Measurements from ENCODE around the gene MT2A. TPM values are rescaled to one million over a fixed set of nuclear protein-coding genes. Genes with fewer than 3 reads are reported as not detected.

The MT2A gene
- total and polyA plus RNA-seq, 2 donors (not counting 1 experiment from before 2014, with no cell fraction given): 3.1 to 14.4 TPM

DNA sequence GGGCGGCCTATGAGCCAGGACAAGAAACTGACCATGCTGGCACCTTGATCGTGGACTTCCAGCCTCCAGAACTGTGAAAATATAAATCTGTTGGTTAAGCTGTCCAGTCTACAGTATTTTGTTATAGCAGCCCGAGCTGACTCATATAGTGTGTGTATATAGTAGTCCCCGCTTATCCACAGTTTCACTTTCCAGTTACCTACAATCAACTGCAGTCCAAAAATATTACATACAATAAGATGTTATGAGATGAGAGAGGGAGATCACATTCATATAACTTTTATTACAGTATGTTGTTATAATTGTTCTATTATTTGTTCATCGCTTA, 14.1 kb upstream of the MT2A start:
- Mint-ChIP-seq H3K9me3 (ENCODE audit: insufficient read depth) (no peaks in the 10 kb centered on the region), H3K4me3 (no peak overlapping the region), H3K4me1 (peaks cover 4% of the 10 kb centered on the region), H3K27ac (no peak overlapping the region), H3K27me3 (peaks cover 31% of the 10 kb centered on the region)
- no peak overlapping the region for H3K9ac ChIP-seq (ENCODE audit: low read length)
- POLR2A ChIA-PET: no interaction called here
- H3K27ac ChIP-seq (ENCODE audit: low read length in 2 of 2): no peak overlapping the region
- intact Hi-C loops (cut with micrococcal nuclease): no loop called here
- H3K4me2 ChIP-seq (replicated peaks; ENCODE audit: low read depth, low read length, poor library complexity, severe bottlenecking): no peak overlapping the region
- no peaks in the 10 kb centered on the region for H3K79me2 ChIP-seq (ENCODE audit: control insufficient read depth, insufficient read depth, low read length)
- DNase-seq (no peak), ATAC-seq (ENCODE audit: low read depth) (no peak)
- H3K4me3 ChIP-seq (ENCODE audit: control extremely low read depth in 1 of 5, extremely low read depth in 1 of 5, insufficient read depth in 1 of 5, low read depth in 2 of 5, low read length in 4 of 5): no peak overlapping the region
- H3K27me3 ChIP-seq (replicated peaks in 1 of 4; ENCODE audit: control extremely low read depth in 1 of 4, control insufficient read depth in 3 of 4, insufficient read depth in 4 of 4, low read length in 3 of 4): peaks cover 0 to 22% (median 9%) of the 10 kb centered on the region in 4 experiments
- H2AFZ ChIP-seq (ENCODE audit: insufficient read depth, low read depth, low read length, poor library complexity, severe bottlenecking): no peak overlapping the region
- H4K20me1 ChIP-seq (ENCODE audit: control insufficient read depth, insufficient read depth, low read length, poor library complexity, severe bottlenecking): no peaks in the 10 kb centered on the region
- WGBS (ENCODE audit: insufficient coverage): 80% methylated on average over 1 of the region's 5 CpGs
- H3K9me3 ChIP-seq (ENCODE audit: control extremely low read depth in 1 of 3, control insufficient read depth in 2 of 3, insufficient read depth in 1 of 3, low read length in 2 of 3): peaks cover 0 to 11% (median 1%) of the 10 kb centered on the region in 3 donors
- no peaks in the 10 kb centered on the region for H3K36me3 ChIP-seq (replicated peaks in 1 of 2; ENCODE audit: control extremely low read depth in 1 of 2, control insufficient read depth in 1 of 2, extremely low read depth in 1 of 2, insufficient read depth in 2 of 2, low read length in 1 of 2)
- H3K4me1 ChIP-seq (ENCODE audit: control insufficient read depth in 2 of 2, insufficient read depth in 2 of 2, low read length in 2 of 2): peaks cover 6% of the 10 kb centered on the region in 2 donors
- no peak for TF ChIP-seq EZH2 (IDR thresholded peaks at IDR 0.05; ENCODE audit: borderline replicate concordance, insufficient read depth, low read depth, low read length, poor library complexity, severe bottlenecking)
- TF ChIP-seq, protein P1, sequence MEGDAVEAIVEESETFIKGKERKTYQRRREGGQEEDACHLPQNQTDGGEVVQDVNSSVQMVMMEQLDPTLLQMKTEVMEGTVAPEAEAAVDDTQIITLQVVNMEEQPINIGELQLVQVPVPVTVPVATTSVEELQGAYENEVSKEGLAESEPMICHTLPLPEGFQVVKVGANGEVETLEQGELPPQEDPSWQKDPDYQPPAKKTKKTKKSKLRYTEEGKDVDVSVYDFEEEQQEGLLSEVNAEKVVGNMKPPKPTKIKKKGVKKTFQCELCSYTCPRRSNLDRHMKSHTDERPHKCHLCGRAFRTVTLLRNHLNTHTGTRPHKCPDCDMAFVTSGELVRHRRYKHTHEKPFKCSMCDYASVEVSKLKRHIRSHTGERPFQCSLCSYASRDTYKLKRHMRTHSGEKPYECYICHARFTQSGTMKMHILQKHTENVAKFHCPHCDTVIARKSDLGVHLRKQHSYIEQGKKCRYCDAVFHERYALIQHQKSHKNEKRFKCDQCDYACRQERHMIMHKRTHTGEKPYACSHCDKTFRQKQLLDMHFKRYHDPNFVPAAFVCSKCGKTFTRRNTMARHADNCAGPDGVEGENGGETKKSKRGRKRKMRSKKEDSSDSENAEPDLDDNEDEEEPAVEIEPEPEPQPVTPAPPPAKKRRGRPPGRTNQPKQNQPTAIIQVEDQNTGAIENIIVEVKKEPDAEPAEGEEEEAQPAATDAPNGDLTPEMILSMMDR (IDR thresholded peaks at IDR 0.05): no peak
- CTCF ChIA-PET: no interaction called here

DNA sequence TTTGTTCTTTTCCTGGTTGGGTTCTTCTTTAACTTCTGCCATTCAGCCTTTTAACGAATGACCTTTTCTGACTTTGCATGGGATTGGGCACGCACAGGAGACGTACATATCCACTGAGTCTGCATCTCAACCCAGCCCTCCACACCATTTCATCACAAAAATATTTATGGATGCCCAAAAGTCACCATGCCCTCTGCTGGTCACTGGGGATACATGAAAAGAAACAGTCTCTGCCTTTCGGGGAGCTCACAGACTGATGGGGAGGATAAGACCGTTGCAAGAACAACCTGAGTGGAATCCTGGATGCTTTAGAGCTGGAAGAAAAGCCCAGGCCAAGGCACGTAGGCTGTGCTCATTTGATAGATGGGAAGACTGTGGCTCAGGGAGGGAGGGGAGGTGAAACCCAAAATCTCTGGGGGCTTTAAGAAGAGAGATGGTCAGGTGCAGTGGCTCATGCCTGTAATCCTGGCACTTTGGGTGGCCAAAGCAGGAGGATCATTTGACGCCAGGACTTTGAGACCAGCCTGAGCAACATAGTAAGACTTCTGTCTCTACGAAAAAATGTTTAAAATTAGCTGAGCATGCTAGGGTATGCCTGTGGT, 7.9 kb upstream of the MT2A start:
- no peak overlapping the region for H3K4me2 ChIP-seq (replicated peaks; ENCODE audit: low read depth, low read length, poor library complexity, severe bottlenecking)
- no peaks in the 10 kb centered on the region for H3K9me3 Mint-ChIP-seq (ENCODE audit: insufficient read depth)
- DNase-seq: peak; percentile 57
- POLR2A ChIA-PET: interaction anchor here (0.7 kb wide), 2 partner anchors 24 to 101 kb away, joined by 3 to 4 read pairs; no protein-coding TSS in a partner anchor
- H3K4me1 Mint-ChIP-seq: peaks cover 2% of the 10 kb centered on the region
- WGBS (ENCODE audit: insufficient coverage): 26% methylated on average over 8 of the region's 8 CpGs
- no peak overlapping the region for H3K27ac Mint-ChIP-seq
- H3K79me2 ChIP-seq (ENCODE audit: control insufficient read depth, insufficient read depth, low read length): no peaks in the 10 kb centered on the region
- no peaks in the 10 kb centered on the region for H4K20me1 ChIP-seq (ENCODE audit: control insufficient read depth, insufficient read depth, low read length, poor library complexity, severe bottlenecking)
- no peaks in the 10 kb centered on the region for H3K4me1 ChIP-seq (ENCODE audit: control insufficient read depth in 2 of 2, insufficient read depth in 2 of 2, low read length in 2 of 2)
- intact Hi-C loops (cut with micrococcal nuclease): loop anchor here (1.0 to 10.0 kb wide), 2 partner anchors 86 to 314 kb away; no protein-coding TSS in a partner anchor
- TF ChIP-seq, protein P1 (IDR thresholded peaks at IDR 0.05): peak; percentile 62
- no peak for TF ChIP-seq EZH2 (IDR thresholded peaks at IDR 0.05; ENCODE audit: borderline replicate concordance, insufficient read depth, low read depth, low read length, poor library complexity, severe bottlenecking)
- CTCF ChIA-PET: interaction anchor here (0.6 to 2.3 kb wide), 16 partner anchors 8 to 181 kb away, joined by 3 to 15 read pairs (median 5); no protein-coding TSS in a partner anchor
- no peak overlapping the region for H3K4me3 ChIP-seq (ENCODE audit: control extremely low read depth in 1 of 5, extremely low read depth in 1 of 5, insufficient read depth in 1 of 5, low read depth in 2 of 5, low read length in 4 of 5)
- no peak overlapping the region for H2AFZ ChIP-seq (ENCODE audit: insufficient read depth, low read depth, low read length, poor library complexity, severe bottlenecking)
- H3K9me3 ChIP-seq (ENCODE audit: control extremely low read depth in 1 of 3, control insufficient read depth in 2 of 3, insufficient read depth in 1 of 3, low read length in 2 of 3): no peaks in the 10 kb centered on the region
- no peak overlapping the region for H3K9ac ChIP-seq (ENCODE audit: low read length)
- no peaks in the 10 kb centered on the region for H3K36me3 ChIP-seq (replicated peaks in 1 of 2; ENCODE audit: control extremely low read depth in 1 of 2, control insufficient read depth in 1 of 2, extremely low read depth in 1 of 2, insufficient read depth in 2 of 2, low read length in 1 of 2)
- peak; percentile 61 for ATAC-seq (ENCODE audit: low read depth)
- no peak overlapping the region for H3K4me3 Mint-ChIP-seq
- H3K27me3 Mint-ChIP-seq: peaks cover 26% of the 10 kb centered on the region
- H3K27me3 ChIP-seq (replicated peaks in 1 of 4; ENCODE audit: control extremely low read depth in 1 of 4, control insufficient read depth in 3 of 4, insufficient read depth in 4 of 4, low read length in 3 of 4): peaks cover 0 to 11% (median 3%) of the 10 kb centered on the region in 4 experiments
- no peak overlapping the region for H3K27ac ChIP-seq (ENCODE audit: low read length in 2 of 2)
